GM12891 (cell line): ENCODE data around the gene HUWE1.

Experiments used
- POLR2A ChIP-seq: IDR thresholded peaks from 2 replicates; pipeline ENCODE4 v1.6.1; 2011; ENCODE audit warnings: low read depth, low read length, control low read depth
- POLR2AphosphoS5 ChIP-seq: IDR thresholded peaks from 2 replicates; pipeline ENCODE4 v1.6.1; 2011; ENCODE audit warnings: low read depth, low read length, control low read depth
- SPI1 ChIP-seq: IDR thresholded peaks from 2 replicates; pipeline ENCODE4 v1.6.1; 2011; ENCODE audit warnings: low read depth, low read length, control low read depth
- TAF1 ChIP-seq: IDR thresholded peaks from 2 replicates; pipeline ENCODE4 v1.6.1; 2011; ENCODE audit warnings: low read depth, low read length, control low read depth

- TF ChIP-seq POLR2AphosphoS5: no peak
- TF ChIP-seq POLR2A: no peak
- TF ChIP-seq SPI1: no peak
- no peak for TF ChIP-seq TAF1
These were observed 27.6 kb upstream of the HUWE1 start for GRCh38 chrX:53713987-53714579.
